Stimulated activated CD4-positive, alpha-beta T cell treated with anti-CD3 and anti-CD28 coated beads, TNF-alpha, amount 100 ng/mL, for 4 hours (primary cell): ENCODE measurements around the gene BRPF3.

Source experiments
- DNase-seq, 3 experiments: peaks; one replicate each; pipeline ENCODE4 v3.0.0-alpha.2; 2020; ENCODE audit warnings: low read depth in 3 of 3

The BRPF3 gene

DNA sequence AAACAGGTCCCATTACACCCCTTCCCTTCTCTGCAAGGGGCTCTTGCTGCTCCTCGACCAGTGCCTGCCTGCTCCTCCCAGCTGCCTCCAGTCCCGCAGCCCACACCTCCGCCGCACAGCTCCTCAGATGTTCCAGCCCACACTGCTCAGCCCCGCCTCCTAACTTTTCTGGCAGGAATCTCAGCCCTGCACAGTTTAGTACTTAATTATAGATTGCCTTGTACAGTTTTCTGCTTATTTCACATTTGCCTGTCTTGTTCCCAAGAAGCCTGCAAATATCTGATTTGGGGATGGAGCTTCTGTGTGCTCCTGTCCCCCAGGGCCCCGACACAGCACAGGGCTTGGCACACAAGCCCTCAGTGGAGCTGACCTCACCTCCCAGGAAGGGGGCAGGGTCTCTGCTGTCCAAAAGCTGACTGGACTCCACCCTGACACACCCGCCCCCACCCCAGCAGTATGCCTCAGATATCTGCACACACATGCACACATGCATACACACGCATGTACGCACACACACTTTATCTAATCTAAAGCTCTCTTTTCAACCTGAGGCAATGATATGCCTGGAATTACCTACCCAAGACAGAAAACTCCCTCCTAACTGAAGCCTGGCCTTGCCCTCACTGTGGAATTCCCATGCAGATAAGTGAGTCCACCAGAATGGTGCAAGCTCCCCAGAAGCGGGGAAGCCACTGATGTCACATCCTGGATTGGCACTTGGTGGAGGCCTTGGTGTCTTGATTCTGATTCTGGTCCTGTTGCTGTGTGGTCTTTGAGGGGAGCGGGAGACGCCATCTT, 72.1 kb downstream of the BRPF3 start:
- DNase-seq = no peak

DNA sequence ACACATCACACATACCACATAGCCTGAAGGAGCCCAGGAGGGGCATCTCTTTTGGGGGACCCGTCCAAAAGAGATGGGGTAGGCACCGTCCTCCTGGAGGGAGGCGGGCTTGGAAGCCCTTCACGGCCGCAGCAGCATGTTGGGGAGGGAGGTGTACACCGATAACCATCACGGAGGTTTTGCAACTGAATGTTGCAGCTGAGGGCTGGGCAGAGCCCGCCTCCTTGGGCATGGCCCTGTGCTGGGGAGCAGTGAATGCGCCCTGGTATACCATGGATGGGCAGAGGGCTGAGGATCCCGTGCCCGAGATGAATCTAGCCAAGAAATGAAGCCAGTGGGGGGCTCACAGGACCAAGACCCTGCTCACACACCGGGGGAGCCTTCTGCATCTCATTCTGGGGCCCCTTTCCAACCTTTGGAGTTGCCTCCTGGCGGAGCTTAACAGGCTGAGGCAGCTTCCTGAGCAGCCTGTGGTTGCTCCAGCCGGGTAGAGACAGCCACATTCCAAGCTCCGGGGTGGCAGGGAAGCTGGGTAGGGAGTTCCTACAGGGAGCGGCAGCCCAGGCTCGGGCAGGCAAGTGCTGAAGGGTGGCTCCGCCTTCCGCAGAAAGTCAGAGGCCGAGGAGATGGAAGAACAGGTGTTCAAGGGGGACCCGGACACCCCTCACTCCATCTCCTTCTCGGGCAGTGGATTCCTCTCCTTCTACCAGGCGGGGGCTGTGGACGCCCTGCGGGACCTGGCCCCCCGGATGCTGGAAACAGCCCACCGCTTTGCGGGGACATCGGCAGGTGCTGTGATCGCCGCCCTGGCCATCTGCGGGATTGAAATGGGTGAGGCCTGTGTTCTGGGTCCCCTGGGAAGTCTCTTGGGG, 73.5 kb downstream of the BRPF3 start, which contains the start of gene PNPLA1:
Gene PNPLA1 (plus strand): TSS at position 227 of the 872 bp plus-strand sequence. CDS start 400 bp downstream, at position 627.
- no peak for DNase-seq

DNA sequence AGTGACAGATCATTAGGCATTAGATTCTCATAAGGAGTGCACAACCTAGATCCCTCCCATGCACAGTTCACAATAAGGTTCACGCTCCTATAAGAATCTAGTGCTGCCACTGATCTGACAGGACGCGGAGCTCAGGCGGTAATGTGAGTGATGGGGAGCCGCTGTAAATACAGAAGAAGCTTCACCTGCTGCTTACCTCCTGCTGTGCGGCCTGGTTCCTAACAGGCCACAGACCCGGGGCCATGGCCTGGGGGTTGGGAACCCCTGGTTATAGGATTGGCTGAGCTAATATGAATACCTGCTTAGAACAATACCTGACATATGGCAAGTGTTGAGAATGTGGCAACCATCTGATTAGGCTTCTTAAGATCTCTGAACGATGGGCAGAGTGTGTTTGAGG, 75.7 kb downstream of the BRPF3 start:
- no peak for DNase-seq

DNA sequence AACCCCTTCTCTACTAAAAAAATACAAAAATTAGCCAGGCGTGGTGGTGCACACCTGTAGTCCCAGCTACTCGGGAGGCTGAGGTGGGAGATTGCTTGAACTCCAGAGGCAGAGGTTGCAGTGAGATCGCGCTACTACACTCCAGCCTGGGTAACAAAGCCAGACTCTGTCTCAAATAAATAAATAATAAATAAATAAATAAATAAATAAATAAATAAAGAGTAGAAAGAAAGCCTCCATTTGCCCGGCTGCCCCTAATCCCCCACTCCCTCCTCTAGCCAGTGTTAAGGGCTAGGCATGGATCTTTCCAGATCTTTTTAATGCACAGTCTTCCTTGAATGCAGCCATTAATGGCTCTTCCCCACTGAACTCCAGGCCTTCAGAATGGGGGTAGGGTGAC, 76.5 kb downstream of the BRPF3 start:
- no peak for DNase-seq

DNA sequence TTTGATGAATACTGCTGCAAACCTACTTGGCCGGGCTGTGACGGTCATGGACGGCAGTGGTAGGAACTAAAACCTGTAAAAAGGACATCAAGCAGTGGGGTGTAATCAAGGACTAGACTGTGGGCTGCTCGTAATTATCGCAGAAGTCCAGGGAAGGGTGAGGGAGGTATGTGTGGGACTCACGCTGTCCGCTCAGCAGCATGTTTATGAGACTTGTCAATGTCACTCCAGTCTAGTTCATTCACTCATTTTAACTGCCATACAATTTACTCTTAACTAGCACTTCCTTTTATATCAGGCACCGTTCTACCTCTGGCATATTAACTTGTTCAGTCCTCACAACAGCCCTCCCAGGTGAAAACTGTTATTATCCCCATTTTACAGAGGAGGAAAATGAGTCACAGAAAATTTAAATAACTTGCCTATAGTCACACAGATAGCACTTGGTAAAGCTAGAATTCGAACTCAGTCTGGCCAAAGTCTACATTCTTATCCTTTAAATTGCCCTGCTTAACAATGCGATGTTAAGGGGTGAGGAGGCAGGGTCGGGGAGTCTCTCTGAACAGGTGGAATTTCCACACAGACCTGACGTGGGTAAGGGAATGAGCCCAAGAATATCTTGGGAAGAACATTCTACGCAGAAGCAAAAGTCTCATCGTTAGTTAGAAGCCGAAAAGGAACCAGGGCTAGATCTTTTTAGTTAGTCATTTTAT, 77.4 kb downstream of the BRPF3 start:
- no peak for DNase-seq

DNA sequence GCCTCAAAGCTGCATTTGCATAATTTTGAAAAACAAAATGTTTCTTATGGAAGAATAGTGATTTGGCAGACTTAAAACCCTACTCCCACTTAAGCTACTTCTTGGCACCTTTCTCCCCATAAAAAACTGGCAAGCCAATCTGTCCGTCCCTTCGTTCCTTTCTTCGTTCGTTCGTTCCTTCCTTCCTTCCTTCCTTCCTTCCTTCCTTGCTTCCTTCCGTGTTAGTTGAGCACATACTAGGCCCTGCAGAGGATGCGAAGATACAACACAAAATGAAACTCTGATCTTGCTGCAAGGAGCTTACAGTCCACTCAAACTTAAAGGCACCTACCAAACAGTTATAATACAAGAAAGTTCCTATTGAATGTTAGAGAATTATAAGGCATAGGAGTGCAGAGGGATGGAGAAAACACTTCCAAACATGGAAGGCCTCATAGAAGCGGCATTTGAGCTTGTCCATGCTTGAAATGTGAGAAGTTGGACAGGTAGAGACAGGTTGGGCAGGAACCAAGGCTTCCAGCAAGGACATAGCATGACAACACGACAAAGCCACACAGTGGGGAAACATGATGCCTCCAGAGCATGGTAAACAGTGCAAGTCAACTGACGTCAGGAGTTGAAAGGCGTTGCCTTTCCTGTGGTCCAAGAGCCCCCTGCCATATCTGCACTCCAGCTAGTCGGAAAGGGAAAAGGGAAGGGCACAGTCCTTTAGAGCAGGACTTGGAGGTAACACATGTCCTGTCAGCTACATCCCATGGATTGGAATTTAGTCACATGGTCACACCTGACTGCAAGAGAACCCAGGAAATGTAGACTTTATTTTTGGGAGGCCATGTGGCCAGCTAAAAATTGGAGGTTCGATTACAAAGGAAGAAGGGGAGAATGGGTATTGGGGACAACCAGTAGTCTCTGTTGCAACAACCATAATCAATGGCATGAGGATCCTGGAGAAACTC, 80.3 kb downstream of the BRPF3 start:
- DNase-seq = no peak

DNA sequence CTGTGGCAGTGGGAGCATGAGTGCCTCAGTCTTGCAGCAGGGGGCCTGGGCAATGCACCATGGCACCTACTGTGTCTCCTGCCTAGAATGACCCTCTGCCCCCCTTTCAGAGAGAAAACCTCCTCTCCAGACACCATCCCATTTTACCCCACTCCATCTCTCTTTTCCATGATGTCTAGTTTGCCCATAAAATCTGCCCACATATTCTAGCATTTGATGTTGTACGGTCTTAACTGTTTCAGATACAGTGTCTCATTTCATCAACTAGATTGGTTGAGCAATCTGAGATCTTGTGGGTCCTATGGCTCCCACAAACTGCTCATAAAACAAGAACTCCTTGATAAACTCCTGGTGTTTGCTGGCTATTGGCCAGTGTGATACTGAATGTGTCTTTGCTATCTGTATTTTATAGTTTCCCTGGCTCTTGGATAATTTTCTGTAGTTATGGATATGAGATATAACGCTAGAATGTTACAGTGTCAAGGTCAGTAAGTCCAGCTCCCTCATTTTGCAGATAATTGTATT, 81.5 kb downstream of the BRPF3 start:
- DNase-seq = no peak

DNA sequence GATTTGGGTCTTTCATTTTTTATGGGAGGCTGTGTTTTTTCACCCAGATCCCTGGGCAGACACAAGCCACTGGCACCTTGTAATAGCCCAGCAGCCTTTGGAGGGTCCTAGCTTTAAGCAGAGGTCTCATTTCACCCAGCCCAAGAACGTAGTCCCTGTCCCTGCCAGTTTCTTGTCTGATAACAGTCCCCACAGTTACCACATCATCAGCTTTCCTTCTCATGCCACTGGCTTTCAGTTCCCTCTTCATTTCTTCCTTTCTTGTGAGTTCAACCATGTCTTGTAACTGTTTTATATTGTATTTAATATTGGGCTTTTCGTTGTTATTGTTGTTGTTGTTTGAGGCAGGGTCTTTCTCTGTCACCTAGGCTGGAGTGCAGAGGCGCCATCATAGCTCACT, 83.9 kb downstream of the BRPF3 start:
- DNase-seq = no peak

DNA sequence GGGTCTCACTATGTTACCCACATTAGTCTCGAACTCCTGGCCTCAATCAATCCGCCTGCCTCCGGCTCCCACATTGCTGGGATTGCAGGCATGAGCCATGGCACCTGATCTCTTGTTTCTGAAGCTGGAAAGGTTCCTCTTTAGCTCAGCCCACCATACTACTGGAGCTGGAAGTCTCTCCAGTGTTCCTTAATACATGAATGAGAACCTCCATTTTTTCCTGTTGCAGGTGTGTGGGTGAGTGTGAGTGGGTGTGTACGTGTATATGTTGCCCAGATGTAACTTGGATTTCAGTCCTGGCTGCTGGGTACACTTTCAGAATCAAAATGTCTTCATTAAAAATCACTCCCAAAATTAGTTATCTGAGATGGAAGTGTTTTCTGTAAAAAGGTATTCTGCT, 84.4 kb downstream of the BRPF3 start:
- DNase-seq = no peak
